Skin of body (tissue), 2 donors: ENCODE measurements around the gene NAPEPLD. TPM values are rescaled to one million over a fixed set of nuclear protein-coding genes. Genes with fewer than 3 reads are reported as not detected.
"Not testable (repeated sequence)": the region's sequence is repeated elsewhere in the genome, so short reads cannot be mapped to it uniquely, and the experiment has no call there.

Source experiments
- DNase-seq: peaks from one replicate; lab custom pipeline; 2025; lab: John Stamatoyannopoulos, UW
- total RNA-seq: library from RNA; depleted of rRNA; stranded (reverse); fragments of >200 nt; gene quantifications from one replicate; pipeline ENCODE4 v1.2.3, GENCODE V29; 2014

The NAPEPLD gene
- total RNA-seq, 1 donor from 2014 or later, result 18.9 TPM

DNA sequence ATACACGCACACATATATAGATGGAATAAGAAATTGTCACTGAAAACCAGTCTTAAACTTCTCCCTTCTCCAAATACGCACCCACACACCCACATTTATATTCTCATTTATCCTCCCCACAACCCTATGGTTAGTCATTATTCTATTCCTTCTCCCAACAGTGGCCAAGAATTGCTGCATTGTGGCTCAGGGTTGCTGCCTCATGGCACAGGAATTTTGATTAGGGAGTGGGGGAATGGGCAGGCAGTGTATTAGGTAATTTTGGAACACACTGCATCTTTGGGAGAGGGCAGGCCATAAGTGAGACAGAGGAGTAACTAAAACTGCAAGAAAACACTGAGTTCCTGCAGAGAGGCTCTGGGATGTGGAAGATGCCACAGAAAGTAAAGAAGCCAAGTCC, 35.7 kb downstream of the NAPEPLD start:
- no peak for DNase-seq

GRCh38 chr7:103106703-103107070, 42.2 kb downstream of the NAPEPLD start:
- not testable (repeated sequence) for DNase-seq

DNA sequence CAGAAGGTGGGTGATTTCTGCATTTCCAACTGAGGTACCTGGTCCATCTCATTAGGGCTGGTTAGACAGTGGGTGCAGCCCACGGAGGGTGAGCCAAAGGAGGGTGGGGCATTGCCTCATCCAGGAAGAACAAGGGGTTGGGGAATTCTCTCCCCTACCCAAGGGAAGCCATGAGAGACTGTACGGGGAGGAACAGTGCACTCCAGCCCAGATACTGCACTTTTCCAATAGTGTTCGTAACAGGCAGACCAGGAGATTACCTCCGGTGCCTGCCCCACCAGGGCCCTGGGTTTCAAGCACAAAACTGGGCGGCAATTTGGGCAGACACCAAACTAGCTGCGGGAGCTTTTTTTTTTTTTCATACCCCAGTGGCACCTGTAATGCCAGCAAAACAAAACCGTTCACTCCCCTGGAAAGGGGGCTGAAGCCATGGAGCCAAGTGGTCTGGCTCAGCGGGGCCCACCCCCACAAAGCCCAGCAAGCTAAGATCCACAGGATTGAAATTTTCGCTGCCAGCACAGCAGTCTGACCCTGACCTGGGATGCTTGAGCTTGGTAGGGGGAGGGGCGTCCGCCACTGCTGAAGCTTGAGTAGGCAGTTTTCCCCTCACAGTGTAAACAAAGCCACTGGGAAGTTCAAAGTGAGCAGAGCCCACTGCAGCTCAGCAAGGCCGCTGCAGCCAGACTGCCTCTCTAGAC, 42.7 kb downstream of the NAPEPLD start:
- no peak for DNase-seq

DNA sequence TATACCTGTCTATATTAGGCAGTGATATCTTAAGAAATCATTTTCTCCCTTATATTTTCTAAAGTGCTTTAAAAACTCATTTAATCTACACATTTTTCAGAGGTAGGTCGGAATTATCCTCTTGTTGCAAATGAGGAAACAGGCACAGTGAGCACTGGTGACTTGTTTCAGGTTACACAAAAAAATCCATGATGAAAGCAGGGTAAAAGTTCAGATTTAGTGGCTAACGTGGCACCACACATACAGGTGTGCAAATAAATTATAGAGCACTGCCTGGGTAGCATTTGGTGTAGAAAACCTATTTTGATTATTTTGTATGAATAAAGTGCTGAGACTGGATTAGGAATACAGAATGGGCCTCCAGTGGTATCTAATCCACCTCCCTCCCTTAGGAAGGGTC, 47.4 kb downstream of the NAPEPLD start:
- DNase-seq, result no peak

DNA sequence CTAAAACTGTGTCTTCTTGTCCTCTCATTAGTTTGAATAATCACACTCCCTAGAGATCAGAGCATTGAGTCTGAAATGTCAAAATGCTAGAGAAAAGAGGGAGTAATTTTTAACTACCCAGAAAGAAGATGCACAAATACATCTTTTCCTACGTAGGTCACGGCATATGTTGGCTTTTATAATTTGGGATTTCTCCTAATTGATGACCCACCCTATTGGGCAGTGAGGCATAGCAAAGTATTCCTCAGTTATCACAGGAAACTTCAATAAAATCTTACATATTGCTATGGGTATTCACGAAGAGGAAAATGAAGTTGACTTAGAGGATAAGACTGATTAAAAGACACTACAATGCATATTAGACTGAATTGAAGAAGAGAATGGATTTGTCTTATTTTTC, 48.6 kb downstream of the NAPEPLD start:
- no peak for DNase-seq

- no peak for DNase-seq
Observed at GRCh38 chr7:103097041-103097440, 51.9 kb downstream of the NAPEPLD start.

DNA sequence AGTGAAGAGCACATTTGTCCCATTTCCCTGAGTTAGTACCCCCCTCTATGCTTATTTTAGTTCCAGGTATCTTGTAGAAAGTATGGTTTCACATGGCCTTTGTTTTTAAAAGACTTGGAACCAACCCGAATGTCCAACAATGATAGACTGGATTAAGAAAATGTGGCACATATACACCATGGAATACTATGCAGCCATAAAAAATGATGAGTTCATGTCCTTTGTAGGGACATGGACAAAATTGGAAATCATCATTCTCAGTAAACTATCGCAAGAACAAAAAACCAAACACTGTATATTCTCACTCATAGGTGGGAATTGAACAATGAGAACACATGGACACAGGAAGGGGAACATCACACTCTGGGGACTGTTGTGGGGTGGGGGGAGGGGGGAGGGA, 53.3 kb downstream of the NAPEPLD start:
- DNase-seq, result not testable (repeated sequence)

GRCh38 chr7:103094102-103094501, 54.8 kb downstream of the NAPEPLD start:
- DNase-seq, result no peak

GRCh38 chr7:103093429-103093828, 55.5 kb downstream of the NAPEPLD start:
- no peak for DNase-seq

GRCh38 chr7:103092321-103092720, 56.6 kb downstream of the NAPEPLD start:
- not testable (repeated sequence) for DNase-seq

DNA sequence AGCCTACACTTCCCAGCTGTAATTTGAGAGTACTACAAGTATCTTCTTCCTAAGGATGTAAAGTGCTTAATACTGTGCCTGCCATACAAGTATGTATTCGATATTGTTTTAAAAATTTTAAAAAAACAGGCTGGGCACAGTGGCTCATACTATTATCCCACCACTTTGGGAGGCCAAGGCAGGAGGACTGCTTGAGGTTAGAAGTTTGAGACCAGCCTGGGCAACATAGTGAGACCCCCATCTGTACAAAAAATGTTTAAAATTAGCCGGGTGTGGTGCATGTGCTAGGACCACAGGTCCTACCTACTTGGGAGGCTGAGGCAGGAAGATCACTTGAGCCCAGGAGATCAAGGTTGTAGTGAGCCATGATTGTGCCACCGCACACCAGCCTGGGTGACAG, 65.7 kb downstream of the NAPEPLD start:
- DNase-seq, result no peak

GRCh38 chr7:103082497-103082896, 66.4 kb downstream of the NAPEPLD start:
- no peak for DNase-seq

DNA sequence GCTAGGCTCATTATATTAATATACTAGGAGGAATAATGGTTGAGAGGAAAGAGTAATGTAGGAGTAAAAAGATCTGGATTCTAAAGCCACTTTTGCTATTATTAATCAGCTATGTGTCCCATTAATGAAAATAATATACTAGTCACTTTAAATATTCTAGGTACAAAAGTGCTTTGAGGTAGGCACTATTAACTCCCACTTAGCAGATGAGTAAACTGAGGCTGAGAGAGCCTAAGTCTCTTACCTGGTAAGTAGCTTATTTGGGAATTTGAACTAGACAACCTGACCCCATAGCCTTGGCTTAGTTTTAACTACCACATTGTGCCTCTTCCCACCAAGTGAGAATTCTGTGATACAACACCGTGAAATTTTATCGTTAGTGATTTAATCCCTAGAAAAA, 68.0 kb downstream of the NAPEPLD start:
- no peak for DNase-seq

DNA sequence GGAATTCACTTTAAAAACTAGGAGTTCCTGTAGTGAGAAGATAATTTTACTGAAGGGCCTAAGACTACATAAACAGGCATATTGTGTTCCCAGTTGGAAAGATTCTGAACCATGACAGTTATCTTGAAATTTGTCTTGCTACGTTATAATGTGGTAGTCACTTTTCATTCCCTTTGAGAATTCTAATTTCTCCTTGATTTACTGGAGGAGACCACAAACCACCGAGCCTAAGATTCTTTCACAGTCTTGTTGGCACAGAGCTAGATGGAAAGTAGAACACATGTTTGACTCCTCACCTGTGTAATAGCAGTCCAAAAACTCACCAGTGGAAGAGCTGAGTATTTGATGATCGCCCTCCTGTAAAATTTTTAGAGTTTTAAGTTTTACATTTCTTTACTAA, 69.1 kb downstream of the NAPEPLD start:
- no peak for DNase-seq

GRCh38 chr7:103078226-103078625, 70.7 kb downstream of the NAPEPLD start:
- not testable (repeated sequence) for DNase-seq

- DNase-seq, result no peak
Observed at GRCh38 chr7:103077318-103077717, 71.6 kb downstream of the NAPEPLD start.

- DNase-seq, result no peak
Observed at GRCh38 chr7:103076764-103077163, 72.1 kb downstream of the NAPEPLD start.

DNA sequence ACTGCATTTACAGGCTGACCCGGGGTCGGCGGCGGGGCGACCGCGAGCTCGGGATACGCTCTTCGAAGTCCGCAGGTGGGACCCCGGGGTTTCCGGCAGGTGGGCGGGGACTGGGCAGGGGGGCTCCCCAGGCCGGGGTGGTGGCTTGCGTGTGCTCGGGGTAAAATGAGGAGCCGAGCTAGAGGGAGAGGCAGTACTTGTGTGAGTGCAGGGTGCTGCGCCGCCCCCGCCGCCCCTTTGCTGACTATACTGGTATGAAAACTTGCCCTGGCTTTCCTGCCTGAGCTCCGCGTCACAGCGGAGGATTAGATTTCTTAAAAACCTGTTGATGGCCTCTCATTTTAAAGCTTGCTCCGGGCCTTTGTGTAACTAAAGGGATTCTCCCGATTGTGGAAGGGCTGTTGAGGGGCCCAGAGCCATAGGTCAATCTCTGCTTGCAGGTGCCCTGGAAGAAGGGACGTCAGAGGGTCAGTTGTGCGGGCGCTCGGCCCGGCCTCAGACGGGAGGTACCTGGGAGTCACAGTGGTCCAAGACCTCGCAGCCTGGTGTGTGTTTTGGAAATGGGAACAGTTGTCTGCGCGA, 73.5 kb downstream of the NAPEPLD start:
- DNase-seq, result peak; percentile 14

DNA sequence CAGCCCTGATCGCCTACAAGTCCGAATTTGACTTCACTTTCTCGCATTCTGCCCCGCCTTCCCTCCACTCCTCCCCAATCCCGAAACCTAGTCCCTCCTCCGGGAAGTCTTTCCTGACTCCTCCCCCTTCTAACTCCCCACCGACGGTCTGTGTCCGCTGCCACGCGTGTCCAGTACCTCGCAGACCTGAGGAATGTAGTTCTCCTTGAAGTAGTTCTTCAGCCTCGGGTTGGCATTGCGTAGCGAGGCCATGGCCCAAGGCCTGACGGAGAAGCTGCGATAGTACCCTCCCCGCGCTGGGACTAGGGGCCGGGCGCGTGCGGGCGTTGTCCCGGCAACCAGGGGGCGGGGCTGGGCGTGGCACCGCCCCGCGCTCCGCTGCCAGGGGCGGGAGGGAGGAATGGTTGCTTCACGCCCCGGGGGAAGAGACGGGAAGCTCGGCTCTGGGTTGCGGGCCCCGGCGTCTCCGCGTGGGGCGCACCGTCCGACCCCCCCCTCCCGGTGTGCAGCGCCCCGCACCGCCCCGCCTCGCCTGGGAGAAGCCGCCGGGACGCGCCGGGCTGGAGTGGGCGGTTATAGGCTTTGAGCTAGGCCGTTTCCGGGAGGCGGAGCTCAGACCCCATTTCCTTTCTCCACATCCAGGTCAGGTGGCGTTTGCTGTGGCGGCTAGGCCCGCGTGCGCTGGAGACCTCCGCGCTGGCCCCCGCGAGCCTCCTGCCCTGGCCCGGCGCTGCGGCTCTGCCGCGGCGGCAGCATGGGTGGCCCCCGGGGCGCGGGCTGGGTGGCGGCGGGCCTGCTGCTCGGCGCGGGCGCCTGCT, 74.2 kb downstream of the NAPEPLD start, which contains the start of the genes ARMC10 and FBXL13:
Gene ARMC10 (plus strand): TSS at position 622 of the 818 bp plus-strand sequence. CDS start 133 bp downstream, at position 755.
Gene FBXL13 (minus strand): TSS at position 278 of the 818 bp plus-strand sequence.
- peak; percentile 95 for DNase-seq

GRCh38 chr7:103073989-103074518, 74.8 kb downstream of the NAPEPLD start:
- no peak for DNase-seq

DNA sequence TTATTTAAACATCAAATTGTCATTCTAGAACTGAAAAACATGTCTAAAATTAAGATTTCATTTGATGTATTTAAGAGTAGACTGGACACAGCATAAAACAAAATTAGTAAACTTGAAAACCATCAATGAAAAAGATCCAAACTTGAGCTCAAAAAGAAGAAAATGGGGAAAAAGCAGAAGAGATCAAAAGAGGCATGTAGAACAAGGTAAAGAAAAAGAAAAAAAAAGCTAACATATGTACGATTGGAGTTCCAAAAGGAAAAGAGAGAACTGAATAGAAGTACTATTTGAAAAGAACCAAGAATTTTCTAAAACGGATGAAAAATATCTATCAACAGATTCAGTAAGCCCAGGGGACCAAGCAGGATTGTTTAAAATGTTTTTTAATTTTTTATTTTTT, 77.9 kb downstream of the NAPEPLD start:
- no peak for DNase-seq
